NCI-H82 (cell line): ENCODE measurements around the gene GALNTL6.

Experiments used
- DNase-seq: peaks from one replicate; lab custom pipeline; 2025; lab: John Stamatoyannopoulos, UW

Gene GALNTL6

GRCh38 chr4:172009446-172010230, 196.4 kb downstream of the GALNTL6 start:
- DNase-seq: no peak

- no peak for DNase-seq
Measured at GRCh38 chr4:172011196-172011595, 198.0 kb downstream of the GALNTL6 start.

DNA sequence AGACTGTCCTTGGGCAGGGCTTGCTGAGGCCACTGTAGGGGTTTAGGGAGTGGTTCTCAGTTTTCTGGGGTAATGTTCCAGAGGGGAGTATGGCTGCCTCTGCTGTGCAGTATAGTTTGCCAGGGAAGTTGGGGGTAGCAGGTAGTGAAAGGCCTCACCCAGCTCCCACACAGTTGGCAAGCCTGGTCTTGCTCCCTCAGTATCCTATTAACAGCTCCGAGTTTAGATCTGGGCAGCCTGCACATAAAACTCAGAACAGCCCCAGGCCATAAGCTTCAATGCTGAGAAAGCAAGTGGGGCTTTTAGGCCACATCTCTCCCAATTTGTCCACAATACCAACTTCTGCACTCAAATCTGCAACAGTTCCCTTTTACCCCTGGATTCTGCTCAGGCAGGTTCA, 205.2 kb downstream of the GALNTL6 start:
- DNase-seq: no peak

GRCh38 chr4:172035562-172035961, 222.4 kb downstream of the GALNTL6 start:
- no peak for DNase-seq

DNA sequence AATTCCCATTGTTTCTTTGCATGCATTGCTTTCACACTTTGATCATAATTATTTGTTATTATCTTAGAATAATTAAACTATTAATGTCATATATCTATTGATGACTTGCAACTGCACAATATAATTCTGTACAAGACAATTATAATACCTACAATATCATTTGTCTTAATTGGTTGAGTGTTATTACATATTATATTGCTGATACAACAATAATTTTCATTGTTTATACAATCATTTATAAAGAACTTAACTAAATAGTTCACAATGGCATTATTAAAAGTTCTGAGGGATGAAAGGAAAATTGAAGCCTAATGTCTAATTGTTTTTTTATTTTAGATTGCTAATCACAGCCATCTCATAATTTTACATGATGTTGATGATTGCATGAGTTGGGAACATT, 227.6 kb downstream of the GALNTL6 start:
- no peak for DNase-seq

- DNase-seq: peak; percentile 82
Measured at GRCh38 chr4:172042714-172043114, 229.5 kb downstream of the GALNTL6 start.

GRCh38 chr4:172045981-172046380, 232.8 kb downstream of the GALNTL6 start:
- DNase-seq: no peak

DNA sequence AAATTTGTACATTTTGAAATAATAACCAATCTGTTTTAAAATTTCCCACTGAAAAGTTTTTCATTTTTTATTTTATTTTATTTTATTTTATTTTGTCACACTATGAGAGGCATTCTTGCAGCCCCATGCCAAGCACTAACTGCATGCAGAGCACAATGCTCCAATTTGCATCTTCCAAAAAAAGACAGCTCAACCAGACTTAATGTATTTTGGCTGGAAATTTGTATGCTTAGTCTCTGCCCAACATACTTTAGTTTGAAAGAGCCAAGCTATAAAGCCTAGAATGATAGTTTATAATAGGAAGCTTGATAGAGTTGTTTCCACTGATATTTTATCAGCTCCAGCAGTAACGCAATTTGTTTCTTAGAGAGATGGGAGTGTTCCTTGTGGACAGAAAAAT, 235.5 kb downstream of the GALNTL6 start:
- DNase-seq: no peak

DNA sequence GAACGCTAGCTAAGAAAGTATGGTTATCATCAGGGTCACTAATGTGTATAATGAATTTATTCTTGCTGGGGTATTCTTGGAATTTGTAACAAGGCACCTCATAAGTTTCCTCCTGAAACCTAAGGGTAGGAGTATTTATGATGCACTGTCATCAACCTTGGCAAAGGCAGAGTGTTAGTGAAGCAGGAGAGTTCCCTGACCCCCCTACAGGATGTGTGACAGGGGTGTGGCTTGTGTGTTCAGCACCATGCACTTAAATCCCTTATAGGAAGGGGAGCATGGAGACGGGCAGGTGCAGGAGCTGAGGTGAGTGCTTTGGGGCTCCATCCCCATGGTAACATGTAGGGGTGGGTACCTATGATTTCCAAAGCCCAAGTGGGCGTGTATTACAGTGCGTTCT, 237.7 kb downstream of the GALNTL6 start:
- DNase-seq: no peak

DNA sequence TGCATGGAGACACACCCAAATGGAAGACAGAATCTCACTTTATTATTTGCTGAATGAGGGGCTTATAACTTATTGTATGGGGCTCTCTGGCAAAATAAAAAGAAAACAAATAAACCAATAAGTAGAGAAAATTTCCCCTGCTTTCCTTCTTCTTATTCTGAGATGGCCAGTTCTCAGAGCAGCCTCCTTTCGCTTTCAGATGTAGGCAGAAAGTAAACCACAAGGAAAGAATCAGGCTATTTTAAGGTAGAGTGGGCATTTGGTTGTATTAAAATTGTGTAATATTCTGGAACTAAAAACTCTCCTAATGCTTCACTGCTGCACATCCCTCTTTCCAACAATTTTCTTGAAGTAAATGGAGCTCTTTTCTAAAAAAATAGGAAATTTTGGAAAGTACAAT, 241.8 kb downstream of the GALNTL6 start:
- no peak for DNase-seq

- DNase-seq: peak; percentile 40
Measured at GRCh38 chr4:172055498-172055897, 242.3 kb downstream of the GALNTL6 start.

DNA sequence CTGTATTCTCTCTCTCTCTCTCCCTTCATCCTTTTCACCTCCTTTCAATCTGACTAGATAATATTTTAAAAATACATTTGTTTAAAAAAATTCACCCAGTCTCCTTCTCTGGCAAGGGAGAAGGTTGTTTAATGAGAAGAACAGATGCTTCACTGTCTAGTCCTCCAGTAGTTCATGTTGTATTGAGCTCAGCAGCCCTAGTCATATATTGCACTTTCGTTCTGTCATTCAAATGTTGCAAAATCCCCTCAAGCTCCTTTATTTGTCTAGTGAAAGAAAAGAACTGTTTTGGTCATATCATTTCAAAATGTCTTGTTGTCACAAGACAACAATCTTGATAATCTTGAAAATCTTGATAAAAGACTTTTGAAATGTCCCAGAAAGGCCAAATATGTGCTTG, 248.0 kb downstream of the GALNTL6 start:
- DNase-seq: no peak

DNA sequence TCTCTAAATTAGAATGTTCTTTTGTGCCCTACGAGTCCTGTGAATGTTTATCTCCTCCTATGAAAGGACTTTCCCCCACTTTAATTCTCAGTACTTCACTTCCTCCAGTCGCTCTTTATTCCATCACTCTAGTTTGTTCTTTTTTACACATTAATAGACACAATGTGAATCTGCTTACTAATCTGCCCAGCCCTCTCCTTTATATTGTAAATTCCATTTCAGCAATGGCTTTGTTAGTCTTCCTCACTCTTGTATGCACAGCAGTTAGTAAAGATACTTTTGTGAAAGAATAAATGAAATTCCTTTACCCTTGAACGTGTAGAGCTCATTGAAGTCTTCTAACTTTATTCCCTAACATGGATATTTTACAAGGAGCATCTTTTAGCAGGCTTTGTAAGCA, 255.3 kb downstream of the GALNTL6 start:
- no peak for DNase-seq

GRCh38 chr4:172073590-172073989, 260.4 kb downstream of the GALNTL6 start:
- peak; percentile 68 for DNase-seq

DNA sequence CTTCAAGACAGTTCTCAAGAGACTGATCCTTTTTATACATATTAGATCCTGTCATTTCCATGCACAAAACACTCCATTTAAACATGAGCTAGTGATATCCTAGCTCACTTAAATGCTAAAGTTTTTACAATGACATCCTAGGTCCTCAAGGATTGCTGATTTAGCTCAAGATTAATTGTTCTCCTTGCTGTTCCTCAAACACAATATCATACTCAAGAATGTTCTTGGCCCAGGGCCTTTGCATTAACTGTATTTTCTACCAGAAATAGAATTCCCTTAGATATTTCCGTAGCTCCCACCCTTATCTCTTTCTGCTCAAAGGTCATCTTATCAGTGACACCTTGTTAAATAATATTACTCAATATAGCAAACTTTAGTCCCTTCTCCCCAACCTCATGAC, 270.1 kb downstream of the GALNTL6 start:
- no peak for DNase-seq

DNA sequence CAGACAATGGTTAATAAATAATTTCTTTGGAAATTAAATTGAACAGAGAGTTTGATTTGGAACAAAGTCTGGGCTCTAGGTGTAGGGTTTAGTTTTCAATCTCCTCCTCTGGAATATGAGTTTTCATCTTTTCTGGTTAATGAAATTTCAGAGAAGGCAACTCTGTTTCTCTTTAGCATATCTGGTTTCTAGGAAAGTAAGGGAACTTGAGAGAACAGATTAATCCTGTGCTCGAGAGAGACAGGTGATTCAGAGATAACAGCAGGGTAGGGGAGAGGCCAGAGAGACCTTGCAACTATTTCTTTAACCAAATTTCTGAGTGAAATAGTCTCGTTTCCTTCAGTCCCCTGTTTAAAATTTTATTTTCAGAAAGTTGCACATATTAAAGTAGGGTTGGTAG, 275.4 kb downstream of the GALNTL6 start:
- DNase-seq: no peak

DNA sequence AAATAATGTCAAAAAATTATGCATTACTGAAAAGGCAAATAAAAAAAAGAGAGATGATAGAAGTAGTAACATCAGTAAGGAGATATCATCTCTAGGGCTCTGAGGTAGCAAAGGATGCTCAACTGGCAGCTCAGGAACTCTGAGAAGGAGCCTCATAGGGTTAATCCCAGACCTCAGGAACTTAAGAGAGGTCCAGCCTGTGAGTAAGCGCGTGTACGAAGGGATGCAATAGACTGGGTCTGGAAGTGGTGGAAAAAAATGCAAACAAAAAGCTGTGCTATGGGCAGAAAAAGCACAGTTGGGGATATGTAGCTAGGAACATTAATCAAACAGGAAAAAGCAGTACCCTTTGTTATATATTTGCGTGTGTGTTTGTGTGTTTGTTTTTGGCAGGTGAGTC, 282.0 kb downstream of the GALNTL6 start:
- no peak for DNase-seq

GRCh38 chr4:172096786-172097185, 283.6 kb downstream of the GALNTL6 start:
- DNase-seq: no peak

- no peak for DNase-seq
Measured at GRCh38 chr4:172099376-172099775, 286.2 kb downstream of the GALNTL6 start.

GRCh38 chr4:172103456-172103855, 290.3 kb downstream of the GALNTL6 start:
- peak; percentile 1 for DNase-seq

GRCh38 chr4:172104539-172104938, 291.3 kb downstream of the GALNTL6 start:
- no peak for DNase-seq

DNA sequence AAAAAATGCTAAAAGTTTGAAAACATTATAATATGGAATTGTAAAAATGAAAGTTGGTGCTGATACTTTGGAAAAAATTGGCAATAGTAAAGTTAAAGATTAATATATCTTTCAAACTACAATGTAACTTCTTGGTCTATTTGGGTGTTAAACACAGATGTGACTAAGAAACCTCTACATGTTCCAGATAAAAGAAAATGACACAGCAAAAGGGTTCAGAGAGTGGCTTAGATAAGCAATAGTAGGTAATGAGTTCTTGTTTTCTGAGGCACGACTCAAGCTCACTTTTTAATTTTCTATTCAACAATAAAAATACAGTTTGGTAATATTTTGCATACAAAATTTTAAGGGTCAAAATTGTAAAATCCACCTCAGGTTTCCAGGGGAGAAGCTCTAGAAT, 292.7 kb downstream of the GALNTL6 start:
- no peak for DNase-seq

- DNase-seq: no peak
Measured at GRCh38 chr4:172109466-172109865, 296.3 kb downstream of the GALNTL6 start.

DNA sequence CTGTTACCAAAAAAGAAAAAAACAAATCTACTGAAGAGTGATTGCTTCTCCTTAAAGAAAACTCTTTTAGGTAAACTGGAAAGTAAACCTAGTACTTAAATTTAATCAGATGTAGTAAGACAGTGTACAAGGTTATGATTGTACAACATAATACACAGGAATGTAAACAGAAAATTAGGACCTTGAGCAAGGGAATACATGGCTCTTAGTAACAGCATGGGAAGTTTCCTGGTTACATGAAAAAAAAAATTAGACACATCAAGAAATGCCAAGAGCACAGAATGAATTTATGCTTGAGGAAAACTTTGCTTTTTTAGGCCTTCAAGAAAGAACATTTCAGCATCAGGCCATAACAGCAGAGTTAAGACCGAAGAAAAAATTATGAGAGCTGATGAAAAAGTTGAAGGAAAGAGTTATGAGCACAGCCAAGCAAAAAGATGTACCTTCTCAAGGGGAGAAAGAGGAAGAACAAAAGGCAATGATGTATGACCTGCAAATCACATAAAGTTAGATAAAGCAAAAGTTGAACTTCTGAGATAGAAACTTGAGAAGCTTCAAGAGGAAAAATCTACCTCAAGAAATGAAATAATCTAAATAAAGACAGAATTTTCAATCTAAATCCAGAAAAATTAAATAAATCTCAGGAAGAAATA, 311.6 kb downstream of the GALNTL6 start:
- DNase-seq: no peak
